Trophoblast cell (in vitro differentiated cells and primary cell): ENCODE data around the gene MIGA1.

Source experiments
- DNase-seq, 2 donors: peaks; one replicate each; pipeline ENCODE4 v3.0.0-alpha.2; 2016
- H2AFZ ChIP-seq: 2 replicates; pipeline ENCODE4 v1.6.1; 2013; ENCODE audit warnings: low read length, moderate library complexity, mild to moderate bottlenecking; ENCODE audit not compliant: insufficient read depth, poor library complexity
- H2AK5ac ChIP-seq: 2 replicates; pipeline ENCODE4 v1.6.1; 2013; ENCODE audit warnings: mild to moderate bottlenecking, low read length
- H2BK120ac ChIP-seq: 2 replicates; pipeline ENCODE4 v1.6.1; 2013; ENCODE audit warnings: low read length, mild to moderate bottlenecking, moderate library complexity; ENCODE audit not compliant: insufficient read depth, poor library complexity
- H2BK12ac ChIP-seq: 2 replicates; pipeline ENCODE4 v1.6.1; 2013; ENCODE audit warnings: mild to moderate bottlenecking, low read length, moderate library complexity
- H2BK5ac ChIP-seq: 2 replicates; pipeline ENCODE4 v1.6.1; 2013; ENCODE audit warnings: low read length, low read depth, moderate library complexity, mild to moderate bottlenecking; ENCODE audit not compliant: poor library complexity
- H3K14ac ChIP-seq: 2 replicates; pipeline ENCODE4 v1.6.1; 2013; ENCODE audit warnings: mild to moderate bottlenecking, low read length
- H3K18ac ChIP-seq: 2 replicates; pipeline ENCODE4 v1.6.1; 2013; ENCODE audit warnings: mild to moderate bottlenecking, low read length
- H3K23ac ChIP-seq: 2 replicates; pipeline ENCODE4 v1.6.1; 2013; ENCODE audit warnings: low read length
- H3K27ac ChIP-seq: 2 replicates; pipeline ENCODE4 v1.5.1; 2013; ENCODE audit warnings: low read depth, mild to moderate bottlenecking, inconsistent platforms, low read length, moderate library complexity
- H3K27me3 ChIP-seq: 2 replicates; pipeline ENCODE4 v1.6.1; 2013; ENCODE audit warnings: inconsistent platforms, mild to moderate bottlenecking, low read length, moderate library complexity; ENCODE audit not compliant: insufficient read depth
- H3K36me3 ChIP-seq, 2 experiments: 1 replicate in 1 of 2; 2 replicates in 1 of 2; pipeline ENCODE4 v1.6.1; 2013; ENCODE audit warnings: low read length in 2 of 2, mild to moderate bottlenecking in 2 of 2, moderate library complexity in 1 of 2; ENCODE audit not compliant: insufficient read depth in 2 of 2, control insufficient read depth in 1 of 2
- H3K4ac ChIP-seq: 2 replicates; pipeline ENCODE4 v1.6.1; 2013; ENCODE audit warnings: low read depth, mild to moderate bottlenecking, low read length, moderate library complexity
- H3K4me1 ChIP-seq, 2 experiments: 1 replicate in 1 of 2; 2 replicates in 1 of 2; pipeline ENCODE4 v1.6.1; 2013; ENCODE audit warnings: low read length in 2 of 2, mild to moderate bottlenecking in 2 of 2, moderate library complexity in 1 of 2; ENCODE audit not compliant: insufficient read depth in 2 of 2, control insufficient read depth in 1 of 2
- H3K4me2 ChIP-seq: 2 replicates; pipeline ENCODE4 v1.6.1; 2013; ENCODE audit warnings: inconsistent platforms, mild to moderate bottlenecking, low read length, moderate library complexity
- H3K4me3 ChIP-seq: 2 replicates; pipeline ENCODE4 v1.5.1; 2013; ENCODE audit warnings: mild to moderate bottlenecking, low read depth, low read length, inconsistent platforms
- H3K79me1 ChIP-seq: one replicate; pipeline ENCODE4 v1.6.1; 2013; ENCODE audit warnings: low read length
- H3K79me2 ChIP-seq: 2 replicates; pipeline ENCODE4 v1.6.1; 2013; ENCODE audit warnings: low read length, mild to moderate bottlenecking; ENCODE audit not compliant: control insufficient read depth, insufficient read depth, poor library complexity
- H3K9ac ChIP-seq: 2 replicates; pipeline ENCODE4 v1.6.1; 2013; ENCODE audit warnings: mild to moderate bottlenecking, low read length
- H3K9me3 ChIP-seq: 2 replicates; pipeline ENCODE4 v1.6.1; 2013; ENCODE audit warnings: low read depth, mild to moderate bottlenecking, control low read depth, inconsistent platforms, low read length; ENCODE audit not compliant: insufficient read depth
- H4K12ac ChIP-seq: 2 replicates; pipeline ENCODE4 v1.6.1; 2013; ENCODE audit warnings: low read depth, mild to moderate bottlenecking, low read length, moderate library complexity
- H4K8ac ChIP-seq: 2 replicates; pipeline ENCODE4 v1.6.1; 2013; ENCODE audit warnings: low read depth, mild to moderate bottlenecking, low read length, moderate library complexity
- H4K91ac ChIP-seq: one replicate; pipeline ENCODE4 v1.6.1; 2013; ENCODE audit warnings: low read depth, mild to moderate bottlenecking, low read length, moderate library complexity
- WGBS: extraction: QIAGEN DNeasy Blood & Tissue Kit; methylation state at CpG from one replicate; pipeline ENCODE4 v1.1.7; 2013; ENCODE audit warnings: missing lambda C conversion rate; ENCODE audit not compliant: insufficient read length, insufficient coverage; ENCODE audit errors: extremely low coverage; 5-methylcytosine and 5-hydroxymethylcytosine counted together

MIGA1 gene

GRCh38 chr1:77757066-77757584 lies 22.3 kb upstream of the MIGA1 start:
- Histone ChIP-seq H3K4ac (no peak overlapping the region), H3K23ac (no peak overlapping the region), H4K8ac (no peak overlapping the region), H3K9ac (no peak overlapping the region), H3K4me3 (no peak overlapping the region), H3K79me2 (peaks cover 8% of the 10 kb centered on the region), H2AK5ac (no peak overlapping the region), H3K4me2 (no peak overlapping the region), H3K14ac (no peak overlapping the region), H3K27me3 (no peaks in the 10 kb centered on the region), H2BK120ac (no peak overlapping the region), H3K4me1 (peaks cover 0 to 2% of the 10 kb centered on the region in 2 experiments), H3K18ac (no peak overlapping the region), H2BK12ac (no peak overlapping the region), H2AFZ (no peak overlapping the region), H4K91ac (no peak overlapping the region), H3K36me3 (no peaks in the 10 kb centered on the region), H3K27ac (no peak overlapping the region), H2BK5ac (no peak overlapping the region), H3K9me3 (no peaks in the 10 kb centered on the region), H3K79me1 (peaks cover 6% of the 10 kb centered on the region), H4K12ac (no peak overlapping the region)
- peak in 1 of 2 donors; percentile 79 for DNase-seq
- WGBS, result no CpG with 5 or more reads among the region's 1 CpG

- Histone ChIP-seq H4K8ac (no peak overlapping the region), H3K23ac (no peak overlapping the region)
- no CpG with 5 or more reads among the region's 2 CpGs for WGBS
Observed at GRCh38 chr1:77757603-77758002, 21.8 kb upstream of the MIGA1 start.

GRCh38 chr1:77759071-77760028 lies 20.1 kb upstream of the MIGA1 start, which contains the start of gene USP33:
USP33 (minus strand) TSS chr1:77759852; CDS start chr1:77741697, 18,155 bp downstream.
- Histone ChIP-seq H3K14ac (peak within 1 kb of the TSS; percentile 95), H4K91ac (peak within 1 kb of the TSS; percentile 88), H3K36me3 (no peaks in the 10 kb centered on the region), H2BK120ac (peak within 1 kb of the TSS; percentile 85), H3K79me2 (peaks cover 8% of the 10 kb centered on the region), H3K4me1 (peaks cover 0 to 2% of the 10 kb centered on the region in 2 experiments), H3K18ac (peak within 1 kb of the TSS; percentile 57), H2BK12ac (peak within 1 kb of the TSS; percentile 5), H3K79me1 (peaks cover 6% of the 10 kb centered on the region), H3K27ac (peak within 1 kb of the TSS; percentile 67), H4K12ac (peak within 1 kb of the TSS; percentile 89), H3K4me2 (peak within 1 kb of the TSS; percentile 71), H2BK5ac (peak within 1 kb of the TSS; percentile 82), H2AK5ac (peak within 1 kb of the TSS; percentile 6), H3K4ac (peak within 1 kb of the TSS; percentile 75), H2AFZ (peak within 1 kb of the TSS; percentile 72), H3K4me3 (peak within 1 kb of the TSS; percentile 94), H3K23ac (no peak within 1 kb of the TSS), H3K27me3 (no peaks in the 10 kb centered on the region), H3K9ac (peak within 1 kb of the TSS; percentile 91), H3K9me3 (no peaks in the 10 kb centered on the region), H4K8ac (peak within 1 kb of the TSS; percentile 90)
- peak; percentile 89 to 94 for DNase-seq
- no CpG with 5 or more reads among the region's 79 CpGs for WGBS

More at GRCh38 chr1:77757603-77758002, 21.8 kb upstream of the MIGA1 start:
- no peak overlapping the region for H2BK12ac ChIP-seq
- peaks cover 6% of the 10 kb centered on the region for H3K79me1 ChIP-seq
- no peak overlapping the region for H3K27ac ChIP-seq
- H4K91ac ChIP-seq, result no peak overlapping the region
- no peak overlapping the region for H3K14ac ChIP-seq
- H2BK5ac ChIP-seq, result no peak overlapping the region
- no peaks in the 10 kb centered on the region for H3K9me3 ChIP-seq
- no peak overlapping the region for H3K18ac ChIP-seq
- no peaks in the 10 kb centered on the region for H3K36me3 ChIP-seq
- H3K4me1 ChIP-seq, result peaks cover 0 to 2% of the 10 kb centered on the region in 2 experiments
- H3K4me2 ChIP-seq, result no peak overlapping the region
- H2AK5ac ChIP-seq, result no peak overlapping the region
- no peaks in the 10 kb centered on the region for H3K27me3 ChIP-seq
- H3K9ac ChIP-seq, result no peak overlapping the region
- peak; percentile 46 to 97 for DNase-seq
- H3K4me3 ChIP-seq, result no peak overlapping the region
- no peak overlapping the region for H4K12ac ChIP-seq
- H2AFZ ChIP-seq, result no peak overlapping the region
- H3K79me2 ChIP-seq, result peaks cover 8% of the 10 kb centered on the region
- H3K4ac ChIP-seq, result no peak overlapping the region
- H2BK120ac ChIP-seq, result no peak overlapping the region

GRCh38 chr1:77762072-77762476 lies 17.4 kb upstream of the MIGA1 start:
- H2BK120ac ChIP-seq, result no peak overlapping the region
- no CpG with 5 or more reads among the region's 1 CpG for WGBS
- H2BK12ac ChIP-seq, result no peak overlapping the region
- no peaks in the 10 kb centered on the region for H3K9me3 ChIP-seq
- H4K91ac ChIP-seq, result no peak overlapping the region
- no peak overlapping the region for H2AFZ ChIP-seq
- peaks cover 8% of the 10 kb centered on the region for H3K79me2 ChIP-seq
- no peak overlapping the region for H3K27ac ChIP-seq
- no peaks in the 10 kb centered on the region for H3K27me3 ChIP-seq
- no peak for DNase-seq
- no peak overlapping the region for H3K18ac ChIP-seq
- no peak overlapping the region for H3K9ac ChIP-seq
- H3K79me1 ChIP-seq, result peaks cover 6% of the 10 kb centered on the region
- H3K4me2 ChIP-seq, result no peak overlapping the region
- no peak overlapping the region for H3K4ac ChIP-seq
- H3K36me3 ChIP-seq, result no peaks in the 10 kb centered on the region
- H3K4me1 ChIP-seq, result peaks cover 0 to 2% of the 10 kb centered on the region in 2 experiments
- H4K12ac ChIP-seq, result no peak overlapping the region
- H2AK5ac ChIP-seq, result no peak overlapping the region
- H3K4me3 ChIP-seq, result no peak overlapping the region
- H3K14ac ChIP-seq, result no peak overlapping the region
- H4K8ac ChIP-seq, result no peak overlapping the region
- no peak overlapping the region for H2BK5ac ChIP-seq
- H3K23ac ChIP-seq, result no peak overlapping the region
